ENCODE measurements around the gene ADAMTS14.

DNA sequence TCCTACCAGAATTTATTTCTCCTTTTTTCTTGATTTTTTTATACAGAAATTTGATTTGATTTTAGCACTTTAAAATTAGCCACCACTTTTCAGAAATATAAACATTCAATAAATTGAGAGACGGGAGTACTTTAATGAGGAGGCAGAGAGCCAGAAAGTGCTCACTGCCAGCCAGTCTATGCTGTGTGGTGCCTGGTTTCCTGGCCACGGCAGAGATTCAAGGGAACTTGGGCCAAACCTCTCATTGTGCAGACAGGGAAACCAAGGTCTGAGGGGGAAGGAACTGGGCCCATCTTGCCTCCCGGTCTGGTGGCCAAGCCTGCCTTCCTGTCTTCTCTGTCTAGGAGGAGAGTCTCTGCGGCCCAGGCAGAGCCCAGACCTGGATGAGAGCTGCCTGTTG is 25.9 kb downstream of the ADAMTS14 start:
- TF ChIP-seq, protein P1, sequence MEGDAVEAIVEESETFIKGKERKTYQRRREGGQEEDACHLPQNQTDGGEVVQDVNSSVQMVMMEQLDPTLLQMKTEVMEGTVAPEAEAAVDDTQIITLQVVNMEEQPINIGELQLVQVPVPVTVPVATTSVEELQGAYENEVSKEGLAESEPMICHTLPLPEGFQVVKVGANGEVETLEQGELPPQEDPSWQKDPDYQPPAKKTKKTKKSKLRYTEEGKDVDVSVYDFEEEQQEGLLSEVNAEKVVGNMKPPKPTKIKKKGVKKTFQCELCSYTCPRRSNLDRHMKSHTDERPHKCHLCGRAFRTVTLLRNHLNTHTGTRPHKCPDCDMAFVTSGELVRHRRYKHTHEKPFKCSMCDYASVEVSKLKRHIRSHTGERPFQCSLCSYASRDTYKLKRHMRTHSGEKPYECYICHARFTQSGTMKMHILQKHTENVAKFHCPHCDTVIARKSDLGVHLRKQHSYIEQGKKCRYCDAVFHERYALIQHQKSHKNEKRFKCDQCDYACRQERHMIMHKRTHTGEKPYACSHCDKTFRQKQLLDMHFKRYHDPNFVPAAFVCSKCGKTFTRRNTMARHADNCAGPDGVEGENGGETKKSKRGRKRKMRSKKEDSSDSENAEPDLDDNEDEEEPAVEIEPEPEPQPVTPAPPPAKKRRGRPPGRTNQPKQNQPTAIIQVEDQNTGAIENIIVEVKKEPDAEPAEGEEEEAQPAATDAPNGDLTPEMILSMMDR (IDR thresholded peaks at IDR 0.05) = no peak
- TF ChIP-seq POLR2AphosphoS5 (IDR thresholded peaks at IDR 0.05) = no peak
- no peak for TF ChIP-seq POLR2A (IDR thresholded peaks at IDR 0.05)
